Nephron (organoid): ENCODE results near the gene LACRT.
A peak's percentile ranks its signal among the peaks of the same experiment; 100 is the strongest.

Experiments used
- H3K27ac Mint-ChIP-seq, 3 experiments: 2 replicates each; pipeline ENCODE4 v1.8.0; 2020; ENCODE audit warnings: mixed read lengths in 3 of 3, mild to moderate bottlenecking in 2 of 3, moderate library complexity in 1 of 3
- H3K27me3 Mint-ChIP-seq: 2 replicates; pipeline ENCODE4 v1.8.0; 2021; ENCODE audit warnings: low read depth, mild to moderate bottlenecking, moderate library complexity, mixed read lengths
- H3K36me3 Mint-ChIP-seq: 2 replicates; pipeline ENCODE4 v1.8.0; 2020; ENCODE audit warnings: low read depth, mixed read lengths
- H3K4me1 Mint-ChIP-seq: 2 replicates; pipeline ENCODE4 v1.8.0; 2020; ENCODE audit warnings: mixed read lengths
- H3K4me3 Mint-ChIP-seq, 3 experiments: 2 replicates each; pipeline ENCODE4 v1.8.0; 2020; ENCODE audit warnings: mild to moderate bottlenecking in 3 of 3, mixed read lengths in 3 of 3, moderate library complexity in 2 of 3
- H3K9me3 Mint-ChIP-seq: 2 replicates; pipeline ENCODE4 v1.8.0; 2020; ENCODE audit warnings: mixed read lengths
- CTCF ChIP-seq, 3 experiments: fragments of 200-600 bp; sonication (generic); IDR thresholded peaks; one replicate each; pipeline ENCODE4 v1.5.0; 2021; ENCODE audit warnings: antibody characterized with exemption in 3 of 3; ENCODE audit not compliant: unreplicated experiment in 3 of 3

Gene LACRT

DNA sequence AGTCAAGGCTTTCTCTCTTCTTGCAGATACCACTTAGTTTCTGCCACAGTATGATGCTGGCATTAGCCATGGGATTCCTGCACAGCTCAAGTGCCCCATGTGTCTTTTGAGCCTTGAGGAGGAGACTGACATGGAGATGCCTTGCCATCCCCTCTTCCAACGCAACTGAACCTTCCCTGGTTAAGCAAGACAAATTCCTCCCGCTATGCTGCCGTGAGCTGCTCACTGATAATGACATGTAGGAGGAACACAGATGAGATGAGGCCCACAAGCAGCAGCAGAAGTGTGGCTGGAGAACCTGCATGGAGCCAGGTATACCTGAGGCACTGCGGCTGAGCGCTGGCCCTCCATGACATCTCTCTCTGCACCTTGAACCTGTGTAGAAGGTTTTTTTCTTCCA is 30.8 kb downstream of the LACRT start:
- Mint-ChIP-seq H3K9me3 (no peaks in the 10 kb centered on the region), H3K4me1 (no peaks in the 10 kb centered on the region), H3K36me3 (no peaks in the 10 kb centered on the region), H3K27ac (no peak overlapping the region), H3K4me3 (no peak overlapping the region), H3K27me3 (peaks cover 8% of the 10 kb centered on the region)
- no peak for TF ChIP-seq CTCF (IDR thresholded peaks at IDR 0.05; ENCODE audit: unreplicated experiment in 3 of 3)

GRCh38 chr12:54603173-54603814 is 31.4 kb downstream of the LACRT start:
- Mint-ChIP-seq H3K9me3 (no peaks in the 10 kb centered on the region), H3K4me3 (no peak overlapping the region), H3K36me3 (no peaks in the 10 kb centered on the region), H3K27me3 (peaks cover 8% of the 10 kb centered on the region), H3K27ac (no peak overlapping the region), H3K4me1 (no peaks in the 10 kb centered on the region)
- peak; percentile 54 to 64 (median 62) for TF ChIP-seq CTCF (IDR thresholded peaks at IDR 0.05; ENCODE audit: unreplicated experiment in 3 of 3)

DNA sequence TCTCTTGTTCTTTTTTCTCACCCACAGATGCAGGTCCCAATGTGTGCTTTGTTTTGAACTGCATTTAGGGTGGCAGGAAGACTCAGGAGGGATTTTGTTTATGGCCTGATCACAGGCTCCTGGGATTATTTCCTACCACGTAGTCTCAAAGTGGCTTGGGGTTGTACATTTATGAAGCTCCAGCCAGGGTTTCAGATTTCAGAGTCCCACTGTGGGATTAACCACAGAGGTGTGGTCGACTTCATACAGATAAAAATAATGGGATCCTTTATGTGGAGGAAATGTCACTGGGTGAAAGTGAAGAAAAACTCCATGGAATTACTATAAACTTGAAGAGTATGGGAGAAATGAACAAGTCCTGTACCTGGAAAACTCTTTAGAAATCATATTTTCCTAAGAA is 32.0 kb downstream of the LACRT start:
- no peak overlapping the region for H3K4me3 Mint-ChIP-seq
- TF ChIP-seq CTCF (IDR thresholded peaks at IDR 0.05; ENCODE audit: unreplicated experiment in 3 of 3) = no peak
- H3K27ac Mint-ChIP-seq = no peak overlapping the region
- H3K4me1 Mint-ChIP-seq = no peaks in the 10 kb centered on the region
- no peaks in the 10 kb centered on the region for H3K9me3 Mint-ChIP-seq
- H3K27me3 Mint-ChIP-seq = peaks cover 5% of the 10 kb centered on the region
- no peaks in the 10 kb centered on the region for H3K36me3 Mint-ChIP-seq

DNA sequence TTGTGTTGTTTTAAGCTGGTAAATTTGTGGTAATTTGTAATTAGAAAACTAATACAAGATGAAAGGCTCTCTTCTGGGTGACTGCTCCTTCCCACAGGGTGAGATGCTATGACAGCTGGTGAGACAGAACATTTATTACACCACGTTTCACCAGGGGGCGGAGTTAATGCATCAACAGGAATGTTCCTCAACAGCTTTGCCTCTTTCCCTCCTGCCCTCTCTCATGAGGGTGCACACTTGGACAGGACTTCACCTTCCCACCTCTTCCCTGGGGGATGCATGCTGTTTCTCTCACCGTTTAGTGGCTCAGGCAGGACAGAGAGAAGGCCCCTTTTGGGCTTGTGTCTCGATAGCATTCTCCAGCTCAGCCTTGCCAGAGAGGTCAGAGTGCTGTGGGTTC is 32.9 kb downstream of the LACRT start:
- Mint-ChIP-seq H3K36me3 (no peaks in the 10 kb centered on the region), H3K9me3 (no peaks in the 10 kb centered on the region), H3K4me1 (no peaks in the 10 kb centered on the region), H3K27ac (no peak overlapping the region), H3K27me3 (peaks cover 4% of the 10 kb centered on the region), H3K4me3 (no peak overlapping the region)
- no peak for TF ChIP-seq CTCF (IDR thresholded peaks at IDR 0.05; ENCODE audit: unreplicated experiment in 3 of 3)

DNA sequence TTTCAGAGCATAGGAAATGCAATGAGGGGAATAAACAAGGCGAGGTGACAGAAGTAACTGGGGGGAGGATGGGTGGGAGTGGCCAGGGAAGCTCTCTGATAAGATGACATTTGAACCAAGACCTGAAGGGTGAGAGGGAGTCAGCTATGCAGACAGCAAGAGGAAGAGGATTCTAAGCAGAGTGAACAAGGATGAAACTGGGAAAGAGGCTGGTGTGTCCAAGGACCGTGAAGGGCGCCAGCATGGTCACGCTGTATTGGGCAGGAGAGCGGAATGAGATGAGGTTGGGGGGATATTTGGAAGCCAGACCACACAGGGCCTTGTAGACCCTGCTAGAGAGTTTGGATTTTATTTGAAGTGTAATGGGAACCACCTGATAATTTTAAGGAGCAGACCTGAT is 35.7 kb downstream of the LACRT start:
- no peak overlapping the region for H3K4me3 Mint-ChIP-seq
- no peak for TF ChIP-seq CTCF (IDR thresholded peaks at IDR 0.05; ENCODE audit: unreplicated experiment in 3 of 3)
- peaks cover 8% of the 10 kb centered on the region for H3K27me3 Mint-ChIP-seq
- no peaks in the 10 kb centered on the region for H3K9me3 Mint-ChIP-seq
- H3K4me1 Mint-ChIP-seq = peaks cover 5% of the 10 kb centered on the region
- H3K36me3 Mint-ChIP-seq = no peaks in the 10 kb centered on the region
- no peak overlapping the region for H3K27ac Mint-ChIP-seq

- Mint-ChIP-seq H3K4me1 (peaks cover 5% of the 10 kb centered on the region), H3K4me3 (no peak overlapping the region), H3K27me3 (peaks cover 8% of the 10 kb centered on the region), H3K9me3 (no peaks in the 10 kb centered on the region), H3K27ac (peak overlapping the region in 2 of 3 experiments; percentile 17 to 53), H3K36me3 (no peaks in the 10 kb centered on the region)
- peak; percentile 76 to 78 (median 76) for TF ChIP-seq CTCF (IDR thresholded peaks at IDR 0.05; ENCODE audit: unreplicated experiment in 3 of 3)
Observed at GRCh38 chr12:54596526-54596946, 38.2 kb downstream of the LACRT start.
